GOT3 (cell line): ENCODE results near the gene ABI3.
"Not testable (repeated sequence)": the region's sequence is repeated elsewhere in the genome, so short reads cannot be mapped to it uniquely, and the experiment has no call there.

ENCODE experiments used
- DNase-seq: peaks from one replicate; lab custom pipeline; 2025; ENCODE audit warnings: mixed read lengths; lab: John Stamatoyannopoulos, UW

ABI3 gene

GRCh38 chr17:49252148-49252695 is 41.7 kb downstream of the ABI3 start:
- no peak for DNase-seq

- no peak for DNase-seq
These were observed 43.6 kb downstream of the ABI3 start for GRCh38 chr17:49254066-49254465.

GRCh38 chr17:49255125-49255524 is 44.6 kb downstream of the ABI3 start:
- no peak for DNase-seq

GRCh38 chr17:49258394-49258793 is 47.9 kb downstream of the ABI3 start:
- DNase-seq, result no peak

GRCh38 chr17:49259663-49260010 is 49.1 kb downstream of the ABI3 start:
- DNase-seq, result no peak

- DNase-seq, result peak; percentile 34
These were observed 49.7 kb downstream of the ABI3 start for GRCh38 chr17:49260011-49260816.

- DNase-seq, result no peak
These were observed 50.3 kb downstream of the ABI3 start for GRCh38 chr17:49260817-49261291.

GRCh38 chr17:49261540-49261939 is 51.0 kb downstream of the ABI3 start:
- DNase-seq, result not testable (repeated sequence)

- DNase-seq, result no peak
These were observed 55.7 kb downstream of the ABI3 start for GRCh38 chr17:49266233-49266632.

- DNase-seq, result no peak
These were observed 57.4 kb downstream of the ABI3 start for GRCh38 chr17:49267912-49268311.

GRCh38 chr17:49269356-49269755 is 58.8 kb downstream of the ABI3 start:
- no peak for DNase-seq
